ENCODE data around the gene HOXA5. TPM values are rescaled to one million over a fixed set of nuclear protein-coding genes. Genes with fewer than 3 reads are reported as not detected.

Gene HOXA5
- total RNA-seq, 1 experiment from 2014 or later: not detected

DNA sequence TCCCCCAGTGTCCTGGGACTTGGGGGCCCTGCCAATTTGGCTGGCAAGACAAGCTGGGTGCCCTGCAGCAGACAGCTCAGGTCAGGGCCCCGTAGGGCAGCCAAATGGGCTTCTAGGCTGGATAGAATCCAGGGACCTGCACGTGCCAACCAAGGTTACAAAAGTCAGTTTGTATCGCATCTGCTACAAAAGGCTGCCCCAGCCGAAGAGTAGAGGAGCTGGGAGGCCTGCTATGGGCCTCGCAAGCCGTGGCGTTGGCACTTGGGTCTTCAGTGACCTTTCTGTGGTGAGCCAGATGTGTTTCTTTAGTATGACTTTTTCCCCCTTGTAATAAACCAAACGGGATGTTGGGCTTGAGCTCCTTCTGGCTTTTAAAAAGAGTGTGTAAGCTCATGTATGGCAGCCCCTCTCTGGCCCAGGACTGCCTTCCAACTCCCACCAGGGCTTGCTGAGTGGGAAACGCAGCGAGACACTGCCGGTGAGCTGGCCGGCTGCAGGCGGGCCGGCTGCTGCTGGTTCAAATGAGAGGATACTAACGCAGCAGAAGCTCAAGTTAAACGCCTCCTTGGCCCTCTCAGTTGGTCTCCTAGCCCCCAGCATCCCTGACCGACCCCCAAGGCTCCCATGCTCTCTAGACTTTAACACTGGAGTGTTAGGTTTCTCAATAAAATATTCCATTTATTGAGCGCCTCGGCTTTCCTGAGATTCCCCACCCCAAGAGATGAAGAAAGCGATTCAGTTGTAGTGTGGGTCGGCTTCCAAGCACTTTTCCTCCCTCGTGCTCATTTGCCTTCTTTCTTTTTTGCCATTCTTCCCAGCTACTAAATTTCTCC lies 33.7 kb upstream of the HOXA5 start:
- WGBS (ENCODE audit: extremely low coverage, insufficient read length, low lambda C conversion rate): no CpG with 5 or more reads among the region's 22 CpGs
- H3K4me3 Mint-ChIP-seq: no peak overlapping the region
- H4K5ac ChIP-seq (ENCODE audit: insufficient read length, low read depth, low read length): no peak overlapping the region
- no peak overlapping the region for H4K8ac ChIP-seq (replicated peaks; ENCODE audit: insufficient read length, low read depth, low read length)
- no peak overlapping the region for H2BK120ac ChIP-seq (ENCODE audit: low read depth, low read length, poor library complexity, severe bottlenecking)
- H3K56ac ChIP-seq (ENCODE audit: insufficient read length, low read depth, low read length): no peak overlapping the region
- H3K14ac ChIP-seq (ENCODE audit: insufficient read depth, low read length): no peak overlapping the region
- H2BK5ac ChIP-seq (ENCODE audit: insufficient read length, low read length): no peak overlapping the region
- H2AK5ac ChIP-seq (ENCODE audit: insufficient read length, low read length): no peak overlapping the region
- H3K18ac ChIP-seq (ENCODE audit: insufficient read length, low read depth, low read length): no peak overlapping the region
- H3K9ac ChIP-seq (ENCODE audit: extremely low read depth, insufficient read length, low read length): no peak overlapping the region
- no peaks in the 10 kb centered on the region for H3K9me3 ChIP-seq (ENCODE audit: control insufficient read depth, low read depth, low read length)
- H4K20me1 ChIP-seq (ENCODE audit: control insufficient read depth, insufficient read depth, insufficient read length): no peaks in the 10 kb centered on the region
- TF ChIP-seq, protein P1, sequence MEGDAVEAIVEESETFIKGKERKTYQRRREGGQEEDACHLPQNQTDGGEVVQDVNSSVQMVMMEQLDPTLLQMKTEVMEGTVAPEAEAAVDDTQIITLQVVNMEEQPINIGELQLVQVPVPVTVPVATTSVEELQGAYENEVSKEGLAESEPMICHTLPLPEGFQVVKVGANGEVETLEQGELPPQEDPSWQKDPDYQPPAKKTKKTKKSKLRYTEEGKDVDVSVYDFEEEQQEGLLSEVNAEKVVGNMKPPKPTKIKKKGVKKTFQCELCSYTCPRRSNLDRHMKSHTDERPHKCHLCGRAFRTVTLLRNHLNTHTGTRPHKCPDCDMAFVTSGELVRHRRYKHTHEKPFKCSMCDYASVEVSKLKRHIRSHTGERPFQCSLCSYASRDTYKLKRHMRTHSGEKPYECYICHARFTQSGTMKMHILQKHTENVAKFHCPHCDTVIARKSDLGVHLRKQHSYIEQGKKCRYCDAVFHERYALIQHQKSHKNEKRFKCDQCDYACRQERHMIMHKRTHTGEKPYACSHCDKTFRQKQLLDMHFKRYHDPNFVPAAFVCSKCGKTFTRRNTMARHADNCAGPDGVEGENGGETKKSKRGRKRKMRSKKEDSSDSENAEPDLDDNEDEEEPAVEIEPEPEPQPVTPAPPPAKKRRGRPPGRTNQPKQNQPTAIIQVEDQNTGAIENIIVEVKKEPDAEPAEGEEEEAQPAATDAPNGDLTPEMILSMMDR (conservative IDR thresholded peaks at IDR 0.05): no peak
- no peaks in the 10 kb centered on the region; a peak in 2 of 7 replicates for H3K36me3 Mint-ChIP-seq (ENCODE audit: insufficient read depth in 1 of 3, low read depth in 3 of 3)
- H3T11ph ChIP-seq (ENCODE audit: low read length): no peak overlapping the region
- peaks cover 98% of the 10 kb centered on the region for H3K27me3 ChIP-seq (ENCODE audit: insufficient read depth, low read length)
- H3K4me2 ChIP-seq (ENCODE audit: insufficient read depth, insufficient read length, low read length): no peak overlapping the region
- no peaks in the 10 kb centered on the region for H3K79me2 ChIP-seq (ENCODE audit: insufficient read depth, low read length)
- no peak overlapping the region for H3K23ac ChIP-seq (ENCODE audit: insufficient read length, low read depth, low read length)
- peaks cover 4 to 13% of the 10 kb centered on the region in 2 experiments; a peak in 2 of 5 replicates for H3K9me3 Mint-ChIP-seq
- no peak overlapping the region for H3K27ac ChIP-seq (ENCODE audit: insufficient read length, low read depth, low read length)
- no peak overlapping the region for H2BK20ac ChIP-seq (ENCODE audit: low read depth, low read length, poor library complexity, severe bottlenecking)
- peaks cover 3 to 9% of the 10 kb centered on the region in 2 experiments for H3K4me1 Mint-ChIP-seq
- no peak overlapping the region for H2BK15ac ChIP-seq (ENCODE audit: low read depth, low read length)
- H3K27me3 Mint-ChIP-seq (ENCODE audit: low read depth): peaks cover 98% of the 10 kb centered on the region
- H2BK12ac ChIP-seq (ENCODE audit: insufficient read length, low read depth, low read length): no peak overlapping the region
- DNase-seq: peak; percentile 20
- no peak overlapping the region for H4K91ac ChIP-seq (ENCODE audit: insufficient read length, low read depth, low read length)
- no peak overlapping the region for H3K4ac ChIP-seq (ENCODE audit: low read depth, low read length)
- H3K79me1 ChIP-seq (ENCODE audit: insufficient read depth, low read depth, low read length, poor library complexity, severe bottlenecking): no peaks in the 10 kb centered on the region
- H3K4me1 ChIP-seq (ENCODE audit: insufficient read depth, low read length): no peaks in the 10 kb centered on the region
- no peaks in the 10 kb centered on the region for H3K23me2 ChIP-seq (ENCODE audit: insufficient read length, low read depth, low read length, poor library complexity, severe bottlenecking)
- no peak overlapping the region for H3K27ac Mint-ChIP-seq
- no peak overlapping the region for H2AFZ ChIP-seq (ENCODE audit: low read length)

All from H9 (cell line).